H9 (cell line): ENCODE data around the gene S100P. TPM values are rescaled to one million over a fixed set of nuclear protein-coding genes. Genes with fewer than 3 reads are reported as not detected.

ENCODE experiments used
- DNase-seq: peaks from one replicate; pipeline ENCODE4 v3.0.0-alpha.2; 2017
- H2AFZ ChIP-seq: one replicate; pipeline ENCODE4 v1.6.1; 2013; ENCODE audit warnings: mild to moderate bottlenecking, low read length, control low read depth, moderate library complexity
- H2AK5ac ChIP-seq: 2 replicates; pipeline ENCODE4 v1.6.1; 2013; ENCODE audit warnings: low read length, control low read depth, mixed read lengths; ENCODE audit not compliant: insufficient read length
- H2BK120ac ChIP-seq: one replicate; pipeline ENCODE4 v1.6.1; 2013; ENCODE audit warnings: low read depth, mild to moderate bottlenecking, low read length, control low read depth, inconsistent platforms; ENCODE audit not compliant: poor library complexity, severe bottlenecking
- H2BK12ac ChIP-seq: 2 replicates; pipeline ENCODE4 v1.6.1; 2013; ENCODE audit warnings: low read length, control low read depth, mixed read lengths, low read depth; ENCODE audit not compliant: insufficient read length
- H2BK15ac ChIP-seq: 2 replicates; pipeline ENCODE4 v1.6.1; 2013; ENCODE audit warnings: low read depth, low read length, control low read depth
- H2BK20ac ChIP-seq: one replicate; pipeline ENCODE4 v1.6.1; 2013; ENCODE audit warnings: low read depth, mild to moderate bottlenecking, low read length, control low read depth, inconsistent platforms; ENCODE audit not compliant: poor library complexity, severe bottlenecking
- H2BK5ac ChIP-seq: 2 replicates; pipeline ENCODE4 v1.6.1; 2013; ENCODE audit warnings: low read length, control low read depth, mixed read lengths; ENCODE audit not compliant: insufficient read length
- H3K14ac ChIP-seq: 2 replicates; pipeline ENCODE4 v1.6.1; 2013; ENCODE audit warnings: low read length, control low read depth; ENCODE audit not compliant: insufficient read depth
- H3K18ac ChIP-seq: 2 replicates; pipeline ENCODE4 v1.6.1; 2013; ENCODE audit warnings: low read depth, mild to moderate bottlenecking, mixed read lengths, low read length, control low read depth; ENCODE audit not compliant: insufficient read length
- H3K23ac ChIP-seq: 2 replicates; pipeline ENCODE4 v1.6.1; 2013; ENCODE audit warnings: low read length, control low read depth, mixed read lengths, low read depth; ENCODE audit not compliant: insufficient read length
- H3K23me2 ChIP-seq: 2 replicates; pipeline ENCODE4 v1.6.1; 2013; ENCODE audit warnings: low read depth, mild to moderate bottlenecking, mixed read lengths, low read length, control low read depth; ENCODE audit not compliant: insufficient read length, poor library complexity, severe bottlenecking
- H3K27ac ChIP-seq: 2 replicates; pipeline ENCODE4 v1.5.1; 2013; ENCODE audit warnings: low read length, control low read depth, mixed read lengths, low read depth; ENCODE audit not compliant: insufficient read length
- H3K27me3 ChIP-seq: 2 replicates; pipeline ENCODE4 v1.6.1; 2013; ENCODE audit warnings: low read length, control low read depth, inconsistent platforms; ENCODE audit not compliant: insufficient read depth
- H3K4ac ChIP-seq: 2 replicates; pipeline ENCODE4 v1.6.1; 2013; ENCODE audit warnings: low read depth, mild to moderate bottlenecking, control low read depth, inconsistent platforms, low read length, moderate library complexity
- H3K4me1 ChIP-seq: 2 replicates; pipeline ENCODE4 v1.6.1; 2013; ENCODE audit warnings: low read length, control low read depth, inconsistent platforms; ENCODE audit not compliant: insufficient read depth
- H3K4me2 ChIP-seq: 2 replicates; pipeline ENCODE4 v1.6.1; 2013; ENCODE audit warnings: low read length, control low read depth, mixed read lengths; ENCODE audit not compliant: insufficient read length, insufficient read depth
- H3K56ac ChIP-seq: 2 replicates; pipeline ENCODE4 v1.6.1; 2013; ENCODE audit warnings: low read depth, mild to moderate bottlenecking, mixed read lengths, low read length, control low read depth; ENCODE audit not compliant: insufficient read length
- H3K79me1 ChIP-seq: 2 replicates; pipeline ENCODE4 v1.6.1; 2013; ENCODE audit warnings: low read depth, mild to moderate bottlenecking, moderate library complexity, low read length, control low read depth, inconsistent platforms; ENCODE audit not compliant: insufficient read depth, poor library complexity, severe bottlenecking
- H3K79me2 ChIP-seq: 2 replicates; pipeline ENCODE4 v1.6.1; 2013; ENCODE audit warnings: low read length, control low read depth, inconsistent platforms; ENCODE audit not compliant: insufficient read depth
- H3K9ac ChIP-seq: 2 replicates; pipeline ENCODE4 v1.6.1; 2013; ENCODE audit warnings: low read length, control low read depth, mixed read lengths; ENCODE audit not compliant: insufficient read length; ENCODE audit errors: extremely low read depth
- H3K9me3 ChIP-seq: one replicate; pipeline ENCODE4 v1.6.1; 2013; ENCODE audit warnings: low read depth, low read length, inconsistent platforms; ENCODE audit not compliant: control insufficient read depth
- H3T11ph ChIP-seq: one replicate; pipeline ENCODE4 v1.6.1; 2013; ENCODE audit warnings: mild to moderate bottlenecking, low read length, control low read depth, inconsistent platforms
- H4K20me1 ChIP-seq: one replicate; pipeline ENCODE4 v1.6.1; 2013; ENCODE audit not compliant: control insufficient read depth, insufficient read length, insufficient read depth
- H4K5ac ChIP-seq: 2 replicates; pipeline ENCODE4 v1.6.1; 2013; ENCODE audit warnings: low read depth, mild to moderate bottlenecking, mixed read lengths, low read length, control low read depth; ENCODE audit not compliant: insufficient read length
- H4K8ac ChIP-seq: replicated peaks from 2 replicates; pipeline ENCODE4 v1.6.1; 2013; ENCODE audit warnings: low read length, control low read depth, mixed read lengths, low read depth; ENCODE audit not compliant: insufficient read length
- H4K91ac ChIP-seq: 2 replicates; pipeline ENCODE4 v1.6.1; 2013; ENCODE audit warnings: low read depth, mild to moderate bottlenecking, moderate library complexity, mixed read lengths, low read length, control low read depth; ENCODE audit not compliant: insufficient read length
- H3K27ac Mint-ChIP-seq, 3 experiments: 2 replicates in 2 of 3; 3 replicates in 1 of 3; pipeline ENCODE4 v1.8.0; 2020 to 2021; ENCODE audit warnings: mixed read lengths in 3 of 3, mild to moderate bottlenecking in 1 of 3, moderate library complexity in 1 of 3
- H3K27me3 Mint-ChIP-seq: 2 replicates; pipeline ENCODE4 v1.8.0; 2021; ENCODE audit warnings: low read depth, mild to moderate bottlenecking, moderate library complexity, mixed read lengths
- H3K36me3 Mint-ChIP-seq, 3 experiments: 2 replicates in 2 of 3; 3 replicates in 1 of 3; pipeline ENCODE4 v1.8.0; 2020 to 2021; ENCODE audit warnings: low read depth in 3 of 3, mixed read lengths in 3 of 3; ENCODE audit not compliant: insufficient read depth in 1 of 3
- H3K4me1 Mint-ChIP-seq, 2 experiments: 2 replicates each; pipeline ENCODE4 v1.8.0; 2020; ENCODE audit warnings: mixed read lengths in 2 of 2
- H3K4me3 Mint-ChIP-seq, 2 experiments: 2 replicates in 1 of 2; 3 replicates in 1 of 2; pipeline ENCODE4 v1.8.0; 2020 to 2021; ENCODE audit warnings: mild to moderate bottlenecking in 2 of 2, mixed read lengths in 2 of 2, moderate library complexity in 1 of 2
- H3K9me3 Mint-ChIP-seq, 2 experiments: 2 replicates in 1 of 2; 3 replicates in 1 of 2; pipeline ENCODE4 v1.8.0; 2020; ENCODE audit warnings: mild to moderate bottlenecking in 2 of 2, mixed read lengths in 2 of 2, moderate library complexity in 1 of 2
- WGBS: extraction: QIAGEN DNeasy Blood & Tissue Kit; methylation state at CpG from one replicate; pipeline ENCODE4 v1.1.7; 2013; ENCODE audit warnings: missing lambda C conversion rate, low lambda C conversion rate, mixed read lengths; ENCODE audit not compliant: insufficient read length; ENCODE audit errors: extremely low coverage; 5-methylcytosine and 5-hydroxymethylcytosine counted together
- total RNA-seq: library from RNA; stranded (reverse); gene quantifications from 2 replicates; pipeline ENCODE4 v1.2.1, GENCODE V29; 2021
- TF ChIP-seq, protein P1 (sequence below): fragments of 200-600 bp; sonication (generic); conservative IDR thresholded peaks from 3 replicates; pipeline ENCODE4 v1.8.0; 2021; ENCODE audit warnings: antibody characterized with exemption, mild to moderate bottlenecking

Gene S100P
- total RNA-seq, 1 experiment from 2014 or later: not detected

DNA sequence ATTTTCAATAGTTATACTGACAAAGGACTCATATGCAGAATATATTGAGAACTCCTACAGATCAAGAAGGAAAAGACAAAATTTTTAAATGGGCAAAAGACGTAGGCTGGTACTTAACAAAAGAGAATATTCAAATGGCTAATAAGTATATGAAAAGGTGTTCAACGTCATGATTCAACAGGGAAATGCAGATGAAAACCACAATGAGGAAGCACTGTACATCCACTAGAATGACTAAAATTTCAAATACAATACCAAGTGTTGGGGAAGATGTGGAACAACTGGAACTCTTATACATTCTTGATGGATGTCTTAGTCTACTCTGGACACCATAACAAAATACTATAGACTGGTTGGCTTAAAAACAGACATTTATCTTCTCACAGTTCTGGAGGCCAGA lies 17.3 kb downstream of the S100P start:
- peaks cover 19 to 24% (median 19%) of the 10 kb centered on the region in 3 experiments for H3K36me3 Mint-ChIP-seq
- H3T11ph ChIP-seq: no peak overlapping the region
- no peak overlapping the region for H3K23ac ChIP-seq
- no peak overlapping the region for H3K4me2 ChIP-seq
- H2AK5ac ChIP-seq: no peak overlapping the region
- peaks cover 8% of the 10 kb centered on the region for H3K4me1 ChIP-seq
- H3K27me3 Mint-ChIP-seq: peaks cover 45% of the 10 kb centered on the region
- no peak overlapping the region for H3K9ac ChIP-seq
- H3K4me1 Mint-ChIP-seq: peaks cover 17 to 32% of the 10 kb centered on the region in 2 experiments
- peaks cover 23% of the 10 kb centered on the region; the same call in 1 of the 2 replicates for H3K79me2 ChIP-seq
- peaks cover 4 to 10% of the 10 kb centered on the region in 2 experiments; a peak in 3 of 5 replicates for H3K9me3 Mint-ChIP-seq
- H3K23me2 ChIP-seq: peaks cover 12% of the 10 kb centered on the region
- H2BK15ac ChIP-seq: no peak overlapping the region
- no peak overlapping the region for H4K91ac ChIP-seq
- no peak overlapping the region for H2AFZ ChIP-seq
- TF ChIP-seq, protein P1, sequence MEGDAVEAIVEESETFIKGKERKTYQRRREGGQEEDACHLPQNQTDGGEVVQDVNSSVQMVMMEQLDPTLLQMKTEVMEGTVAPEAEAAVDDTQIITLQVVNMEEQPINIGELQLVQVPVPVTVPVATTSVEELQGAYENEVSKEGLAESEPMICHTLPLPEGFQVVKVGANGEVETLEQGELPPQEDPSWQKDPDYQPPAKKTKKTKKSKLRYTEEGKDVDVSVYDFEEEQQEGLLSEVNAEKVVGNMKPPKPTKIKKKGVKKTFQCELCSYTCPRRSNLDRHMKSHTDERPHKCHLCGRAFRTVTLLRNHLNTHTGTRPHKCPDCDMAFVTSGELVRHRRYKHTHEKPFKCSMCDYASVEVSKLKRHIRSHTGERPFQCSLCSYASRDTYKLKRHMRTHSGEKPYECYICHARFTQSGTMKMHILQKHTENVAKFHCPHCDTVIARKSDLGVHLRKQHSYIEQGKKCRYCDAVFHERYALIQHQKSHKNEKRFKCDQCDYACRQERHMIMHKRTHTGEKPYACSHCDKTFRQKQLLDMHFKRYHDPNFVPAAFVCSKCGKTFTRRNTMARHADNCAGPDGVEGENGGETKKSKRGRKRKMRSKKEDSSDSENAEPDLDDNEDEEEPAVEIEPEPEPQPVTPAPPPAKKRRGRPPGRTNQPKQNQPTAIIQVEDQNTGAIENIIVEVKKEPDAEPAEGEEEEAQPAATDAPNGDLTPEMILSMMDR: no peak
- H3K18ac ChIP-seq: no peak overlapping the region
- no peak overlapping the region for H3K14ac ChIP-seq
- H3K27ac ChIP-seq: no peak overlapping the region
- no peak overlapping the region for H2BK12ac ChIP-seq
- DNase-seq: no peak
- no peaks in the 10 kb centered on the region for H4K20me1 ChIP-seq
- no peak overlapping the region for H3K56ac ChIP-seq
- H2BK5ac ChIP-seq: no peak overlapping the region
- H2BK20ac ChIP-seq: no peak overlapping the region
- H3K27me3 ChIP-seq: peaks cover 2% of the 10 kb centered on the region
- H3K79me1 ChIP-seq: peaks cover 11% of the 10 kb centered on the region
- no peak overlapping the region for H3K4ac ChIP-seq
- no peak overlapping the region for H4K8ac ChIP-seq
- H4K5ac ChIP-seq: no peak overlapping the region
- peak overlapping the region in 1 of 2 experiments; percentile 27; a peak in 1 of 5 replicates for H3K4me3 Mint-ChIP-seq
- H2BK120ac ChIP-seq: no peak overlapping the region
- H3K27ac Mint-ChIP-seq: no peak overlapping the region
- H3K9me3 ChIP-seq: no peaks in the 10 kb centered on the region
- WGBS: no CpG with 5 or more reads among the region's 2 CpGs
